ENCODE data around the gene MPV17L2.
A peak's percentile ranks its signal among the peaks of the same experiment; 100 is the strongest.
"Not testable (repeated sequence)": the region's sequence is repeated elsewhere in the genome, so short reads cannot be mapped to it uniquely, and the experiment has no call there.

The MPV17L2 gene

GRCh38 chr19:18193388-18194180 is 566 bp downstream of the MPV17L2 start:
- no peak for DNase-seq (ENCODE audit: low spot score)

- no peak for DNase-seq (ENCODE audit: low spot score)
Observed at GRCh38 chr19:18194181-18194530, 1.1 kb downstream of the MPV17L2 start.

GRCh38 chr19:18194554-18195238 is 1.7 kb downstream of the MPV17L2 start:
- DNase-seq (ENCODE audit: low spot score): peak; percentile 46

GRCh38 chr19:18196511-18196845 is 3.5 kb downstream of the MPV17L2 start:
- DNase-seq (ENCODE audit: low spot score): no peak

GRCh38 chr19:18197306-18197705 is 4.3 kb downstream of the MPV17L2 start:
- no peak for DNase-seq (ENCODE audit: low spot score)

DNA sequence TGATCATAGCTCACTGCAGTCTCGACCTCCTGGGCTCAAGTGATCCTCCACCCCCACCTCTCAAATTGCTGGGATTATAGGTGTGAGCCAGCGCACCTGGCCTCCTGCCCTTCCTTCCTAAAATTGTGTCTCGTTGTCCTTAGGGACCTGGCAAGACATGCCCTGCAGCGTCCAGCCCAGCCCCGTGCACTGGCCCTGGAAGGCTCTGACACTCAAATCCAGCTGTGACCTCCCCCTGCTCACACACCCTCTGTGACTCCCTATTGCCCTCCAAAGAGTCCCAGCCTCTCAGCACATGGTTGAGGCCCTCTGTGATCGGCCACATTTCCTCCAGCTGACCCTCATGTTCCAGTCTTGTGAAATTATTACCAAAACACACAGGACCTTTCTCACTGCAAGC is 4.9 kb downstream of the MPV17L2 start:
- DNase-seq (ENCODE audit: low spot score): no peak

DNA sequence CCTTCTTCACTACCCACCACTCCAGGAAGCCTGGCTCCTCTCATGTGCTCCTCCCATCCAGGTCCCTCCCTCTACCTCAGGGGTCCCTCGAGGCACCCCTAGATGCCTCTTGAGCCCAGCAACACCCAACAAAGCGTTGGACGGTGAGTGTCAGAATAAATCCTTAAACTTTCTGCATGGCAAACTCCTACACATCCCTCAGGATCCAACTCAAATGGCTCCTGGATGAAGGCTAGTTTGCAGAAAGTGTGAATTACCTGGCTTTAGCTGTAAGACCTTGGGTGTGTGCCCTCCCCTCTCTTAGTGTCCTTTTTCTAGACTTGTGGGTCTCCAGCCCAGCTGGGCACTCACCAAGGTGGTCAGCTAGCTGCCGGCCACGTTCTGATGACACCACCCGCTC is 5.4 kb downstream of the MPV17L2 start:
- DNase-seq (ENCODE audit: low spot score): no peak

- DNase-seq (ENCODE audit: low spot score): no peak
Observed at GRCh38 chr19:18202397-18202777, 9.4 kb downstream of the MPV17L2 start.

DNA sequence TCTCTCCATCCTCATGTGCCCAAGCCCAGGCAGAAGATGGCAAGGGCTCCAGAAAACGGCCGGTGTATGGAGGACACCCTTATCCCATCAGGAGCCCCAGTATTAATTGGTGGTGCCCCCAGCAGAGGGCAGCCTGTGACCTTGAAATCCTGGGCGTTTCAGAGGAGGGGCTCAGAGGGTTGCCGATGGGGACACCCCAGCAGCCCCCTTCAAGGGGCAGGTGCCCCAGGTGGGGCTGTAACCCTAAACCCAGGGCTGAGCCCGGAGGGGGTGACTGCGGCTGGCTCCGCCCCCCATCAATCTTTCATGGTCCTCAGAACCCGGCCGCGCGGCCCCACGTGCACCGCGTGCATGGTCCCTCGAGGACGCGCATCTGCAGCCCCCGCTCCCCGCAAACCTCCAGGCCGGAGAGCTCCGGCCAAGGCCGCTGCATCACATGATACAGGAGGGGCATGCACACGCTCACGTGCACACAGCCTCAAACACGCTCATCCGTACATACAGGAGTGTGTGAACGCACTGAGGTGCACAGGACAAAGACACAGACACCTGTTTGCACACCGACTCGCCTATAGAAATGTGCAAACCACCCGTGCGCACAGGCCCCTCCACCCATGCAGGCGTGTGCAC is 9.9 kb downstream of the MPV17L2 start:
- DNase-seq (ENCODE audit: low spot score): no peak

GRCh38 chr19:18203408-18203862 is 10.4 kb downstream of the MPV17L2 start:
- no peak for DNase-seq (ENCODE audit: low spot score)

- peak; percentile 99 for DNase-seq (ENCODE audit: low spot score)
Observed at GRCh38 chr19:18203863-18204393, 10.9 kb downstream of the MPV17L2 start, which contains the start of gene RAB3A. TSS of gene RAB3A (minus strand) at chr19:18204042. CDS start at chr19:18202740, 1,302 bp downstream.

GRCh38 chr19:18204394-18205199 is 11.6 kb downstream of the MPV17L2 start:
- DNase-seq (ENCODE audit: low spot score): no peak

DNA sequence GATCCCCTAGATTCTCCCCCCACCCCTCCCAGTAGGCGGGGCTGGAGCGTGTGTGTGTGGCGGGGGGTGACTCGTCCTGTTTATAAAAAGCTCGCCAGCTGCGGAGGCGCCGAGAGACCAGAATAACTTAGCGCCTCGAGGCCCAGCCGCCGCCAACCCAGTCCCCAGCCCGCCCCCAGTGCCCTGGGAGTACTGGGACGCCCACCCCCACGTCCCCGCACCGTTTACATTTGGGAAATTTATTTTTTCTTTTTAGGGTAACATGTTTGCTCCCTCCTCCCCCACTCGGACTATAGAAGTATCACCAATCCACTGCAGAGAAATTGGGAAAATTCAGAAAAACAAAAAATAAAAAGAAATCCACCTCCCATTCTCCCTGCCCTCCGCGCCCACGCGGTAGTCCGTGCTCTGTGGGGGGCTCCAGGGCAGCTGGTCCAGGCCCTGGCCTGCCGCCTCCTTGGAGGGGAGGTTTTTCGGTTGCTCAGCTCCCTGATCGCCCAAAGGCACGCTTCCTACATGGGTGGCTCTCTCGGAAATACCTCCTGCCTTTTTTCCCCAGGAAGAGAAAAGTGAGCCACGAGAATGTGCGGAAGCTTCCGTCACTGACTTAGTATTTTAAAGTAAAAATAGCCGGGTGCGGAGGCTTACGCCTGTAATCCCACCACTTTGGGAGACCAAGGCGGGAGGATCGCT is 12.3 kb downstream of the MPV17L2 start:
- peak; percentile 82 for DNase-seq (ENCODE audit: low spot score)

DNA sequence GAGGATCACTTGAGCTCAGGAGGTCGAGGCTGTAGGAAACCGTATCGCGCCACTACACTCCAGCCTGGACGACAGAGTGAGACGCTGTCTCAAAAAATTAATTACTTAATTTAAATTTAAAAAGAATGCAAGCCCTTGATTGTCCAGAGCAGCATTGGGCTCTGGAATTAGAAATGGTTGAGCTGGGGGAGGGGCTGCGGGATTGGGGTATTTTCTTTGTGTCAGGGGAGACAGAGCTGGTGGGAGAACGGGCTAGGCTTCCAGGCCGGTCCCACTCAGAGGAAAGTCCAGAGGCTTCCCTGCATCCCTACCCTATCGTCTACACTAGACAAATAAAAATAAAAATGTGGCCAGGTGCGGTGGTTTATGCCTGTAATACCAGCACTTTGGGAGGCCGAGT is 13.0 kb downstream of the MPV17L2 start:
- no peak for DNase-seq (ENCODE audit: low spot score)

GRCh38 chr19:18208098-18208951 is 15.3 kb downstream of the MPV17L2 start:
- peak; percentile 93 for DNase-seq (ENCODE audit: low spot score)

DNA sequence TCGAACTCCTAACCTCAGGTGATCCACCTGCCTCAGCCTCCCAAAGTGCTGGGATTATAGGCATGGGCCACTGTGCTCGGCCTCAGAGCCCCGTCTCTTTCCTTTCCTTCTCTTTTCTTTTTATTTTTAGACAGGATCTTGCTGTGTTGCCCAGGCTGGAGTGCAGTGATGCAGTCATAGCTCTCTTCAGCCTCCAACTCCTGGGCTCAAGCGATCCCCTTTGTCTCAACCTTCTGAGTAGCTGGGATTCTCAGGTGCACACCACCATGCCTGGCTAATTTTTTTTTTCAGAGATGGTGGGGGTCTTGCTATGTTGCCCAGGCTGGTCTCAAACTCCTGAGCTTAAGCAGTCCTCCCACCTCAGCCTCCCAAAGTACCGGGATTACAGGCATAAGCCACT is 16.9 kb downstream of the MPV17L2 start:
- DNase-seq (ENCODE audit: low spot score): not testable (repeated sequence)

DNA sequence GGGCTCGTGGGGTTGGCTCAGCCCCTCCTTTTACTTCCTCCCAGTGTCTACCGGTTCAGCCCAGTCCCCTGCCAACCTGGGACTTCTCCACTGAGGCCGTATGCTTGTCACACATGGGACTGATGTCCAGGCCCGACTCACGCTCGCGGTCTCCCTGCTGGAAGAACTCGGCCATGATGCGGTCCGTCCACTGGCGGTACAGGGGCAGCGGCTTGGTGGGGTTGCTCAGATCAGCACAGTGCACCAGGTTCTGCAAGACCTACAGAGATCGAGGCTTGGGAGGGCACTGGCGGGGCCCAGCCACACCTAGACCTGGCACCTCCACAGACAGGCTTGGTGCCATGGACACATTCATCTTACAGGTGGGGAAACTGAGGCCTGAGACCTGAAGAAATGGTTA is 18.7 kb downstream of the MPV17L2 start:
- DNase-seq (ENCODE audit: low spot score): no peak

- DNase-seq (ENCODE audit: low spot score): peak; percentile 81
Observed at GRCh38 chr19:18214779-18215433, 21.9 kb downstream of the MPV17L2 start.

- DNase-seq (ENCODE audit: low spot score): no peak
Observed at GRCh38 chr19:18216789-18217188, 23.8 kb downstream of the MPV17L2 start.

DNA sequence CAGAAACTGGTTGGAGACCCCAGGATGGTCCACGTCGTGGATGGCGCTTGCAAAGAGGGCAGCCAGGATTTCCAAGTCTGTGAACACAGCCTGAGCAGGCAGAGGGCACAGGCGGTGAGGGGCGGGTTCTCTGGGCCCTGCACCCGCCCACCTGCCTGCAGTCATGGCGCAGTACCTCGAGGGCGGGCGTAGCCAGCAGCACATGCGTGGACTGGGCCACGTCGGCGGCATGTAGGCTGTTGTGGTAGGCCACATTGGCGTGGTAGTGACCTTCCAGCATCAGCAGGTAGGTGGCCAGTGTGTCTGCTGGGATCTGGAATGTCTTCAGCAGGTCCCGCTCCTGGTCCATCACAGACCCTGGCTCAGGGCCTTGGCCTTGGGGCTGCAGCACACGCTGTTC is 25.1 kb downstream of the MPV17L2 start:
- no peak for DNase-seq (ENCODE audit: low spot score)

Data from hepatic stellate cell (primary cell).